ENCODE measurements around the gene RNFT2.

RNFT2 gene

GRCh38 chr12:116880213-116880816 lies 142.2 kb downstream of the RNFT2 start:
- DNase-seq, result no peak

- peak; percentile 49 for DNase-seq
Measured at GRCh38 chr12:116880817-116881324, 142.8 kb downstream of the RNFT2 start.

- DNase-seq, result no peak
Measured at GRCh38 chr12:116881325-116881876, 143.3 kb downstream of the RNFT2 start, which contains the start of gene HRK. Gene HRK (minus strand): TSS chr12:116881441. CDS start chr12:116881307, 134 bp downstream.

GRCh38 chr12:116881877-116882507 lies 143.9 kb downstream of the RNFT2 start:
- no peak for DNase-seq

- no peak for DNase-seq
Measured at GRCh38 chr12:116882742-116883141, 144.6 kb downstream of the RNFT2 start.

- no peak for DNase-seq
Measured at GRCh38 chr12:116884871-116885270, 146.8 kb downstream of the RNFT2 start.

- no peak for DNase-seq
Measured at GRCh38 chr12:116885491-116885890, 147.4 kb downstream of the RNFT2 start.

- DNase-seq, result no peak
Measured at GRCh38 chr12:116887244-116887643, 149.1 kb downstream of the RNFT2 start.

GRCh38 chr12:116887897-116888296 lies 149.8 kb downstream of the RNFT2 start:
- no peak for DNase-seq

GRCh38 chr12:116890330-116890729 lies 152.2 kb downstream of the RNFT2 start:
- DNase-seq, result no peak

GRCh38 chr12:116891019-116891418 lies 152.9 kb downstream of the RNFT2 start:
- no peak for DNase-seq

GRCh38 chr12:116892349-116893140 lies 154.4 kb downstream of the RNFT2 start:
- DNase-seq, result no peak

- DNase-seq, result no peak
Measured at GRCh38 chr12:116894913-116895312, 156.8 kb downstream of the RNFT2 start.

GRCh38 chr12:116896411-116896924 lies 158.4 kb downstream of the RNFT2 start:
- no peak for DNase-seq

- no peak for DNase-seq
Measured at GRCh38 chr12:116897476-116897875, 159.4 kb downstream of the RNFT2 start.

GRCh38 chr12:116898669-116899068 lies 160.6 kb downstream of the RNFT2 start:
- DNase-seq, result no peak

- DNase-seq, result no peak
Measured at GRCh38 chr12:116901612-116902011, 163.5 kb downstream of the RNFT2 start.
